Retina (tissue), 1 donor: Measurements from ENCODE around the gene GDF11.
"Not testable (repeated sequence)": the region's sequence is repeated elsewhere in the genome, so short reads cannot be mapped to it uniquely, and the experiment has no call there.

Experiments
- DNase-seq: peaks from one replicate; pipeline ENCODE4 v3.0.0-alpha.2; 2016

GDF11 gene

GRCh38 chr12:55743406-55744339 is 751 bp downstream of the GDF11 start:
- peak; percentile 80 for DNase-seq

- DNase-seq, result no peak
Measured at GRCh38 chr12:55744340-55745030, 1.6 kb downstream of the GDF11 start.

GRCh38 chr12:55745361-55746173 is 2.6 kb downstream of the GDF11 start:
- DNase-seq, result peak; percentile 80

GRCh38 chr12:55746174-55746912 is 3.4 kb downstream of the GDF11 start:
- no peak for DNase-seq

- DNase-seq, result no peak
Measured at GRCh38 chr12:55746913-55747231, 4.0 kb downstream of the GDF11 start.

- DNase-seq, result no peak
Measured at GRCh38 chr12:55748230-55748993, 5.5 kb downstream of the GDF11 start.

- DNase-seq, result no peak
Measured at GRCh38 chr12:55755246-55755645, 12.3 kb downstream of the GDF11 start.

GRCh38 chr12:55757701-55758100 is 14.8 kb downstream of the GDF11 start:
- DNase-seq, result no peak

GRCh38 chr12:55758575-55758974 is 15.7 kb downstream of the GDF11 start:
- DNase-seq, result not testable (repeated sequence)

DNA sequence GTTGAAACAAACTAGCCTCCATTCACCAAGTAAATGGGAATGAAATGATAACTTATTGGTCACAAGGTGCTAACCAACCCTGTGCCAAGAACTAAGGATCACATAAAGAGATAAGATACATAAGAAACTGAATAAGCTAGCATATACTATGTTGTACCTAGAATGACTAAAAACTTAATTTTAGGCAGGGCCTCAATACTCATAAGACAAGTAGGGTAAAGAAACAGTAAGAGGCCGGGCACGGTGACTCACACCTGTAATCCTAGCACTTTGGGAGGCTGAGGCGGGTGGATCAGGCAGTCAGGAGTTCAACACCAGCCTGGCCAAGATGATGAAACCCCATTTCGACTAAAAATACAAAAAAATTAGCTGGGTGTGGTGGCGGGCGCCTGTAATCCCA is 17.7 kb downstream of the GDF11 start:
- DNase-seq, result no peak

DNA sequence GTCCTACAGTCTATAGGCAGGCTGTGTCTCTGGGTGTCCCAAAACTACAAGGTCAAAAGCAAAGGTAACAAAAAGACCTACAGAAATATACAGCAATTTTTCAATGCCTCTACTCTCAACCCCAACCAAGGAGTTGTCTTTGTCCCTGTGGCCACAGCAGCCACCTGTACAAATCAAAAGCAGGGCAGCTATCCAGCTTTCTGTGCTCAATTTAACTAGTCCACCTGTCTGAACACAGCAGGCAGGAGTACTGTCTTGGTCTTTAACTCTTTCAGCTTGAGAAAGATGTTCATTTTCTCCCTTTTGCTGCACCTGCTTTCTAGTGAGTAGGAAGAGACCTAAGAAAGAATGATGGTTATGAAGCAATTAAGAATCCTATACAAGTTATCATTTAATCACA is 19.7 kb downstream of the GDF11 start:
- no peak for DNase-seq

DNA sequence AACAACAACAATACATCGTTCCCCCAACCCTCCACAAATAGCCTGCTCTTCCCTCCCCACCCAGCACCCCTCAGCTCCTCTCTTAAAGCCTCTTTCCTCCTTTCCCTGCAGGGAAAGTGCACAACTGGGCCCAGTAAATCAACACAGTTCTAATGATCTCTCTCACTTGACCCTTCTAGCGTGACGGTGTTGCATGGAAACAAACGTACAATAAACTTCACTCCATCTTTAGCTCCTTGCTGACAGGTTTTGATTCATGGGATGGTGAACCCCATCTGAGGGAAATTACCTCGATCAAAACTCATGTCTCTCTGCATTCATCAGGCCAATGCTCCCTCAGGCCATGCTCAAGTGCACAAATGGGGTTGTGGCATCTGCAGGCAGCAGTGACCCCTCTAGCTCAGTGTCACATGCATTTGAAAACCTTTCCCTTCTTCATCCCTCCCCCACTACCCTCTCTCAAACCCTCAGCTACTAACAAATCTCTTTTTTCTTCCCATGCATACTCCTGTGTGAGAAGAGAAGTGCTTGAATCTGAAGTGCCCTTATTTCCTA is 22.9 kb downstream of the GDF11 start:
- no peak for DNase-seq

GRCh38 chr12:55767156-55767555 is 24.2 kb downstream of the GDF11 start:
- DNase-seq, result no peak

DNA sequence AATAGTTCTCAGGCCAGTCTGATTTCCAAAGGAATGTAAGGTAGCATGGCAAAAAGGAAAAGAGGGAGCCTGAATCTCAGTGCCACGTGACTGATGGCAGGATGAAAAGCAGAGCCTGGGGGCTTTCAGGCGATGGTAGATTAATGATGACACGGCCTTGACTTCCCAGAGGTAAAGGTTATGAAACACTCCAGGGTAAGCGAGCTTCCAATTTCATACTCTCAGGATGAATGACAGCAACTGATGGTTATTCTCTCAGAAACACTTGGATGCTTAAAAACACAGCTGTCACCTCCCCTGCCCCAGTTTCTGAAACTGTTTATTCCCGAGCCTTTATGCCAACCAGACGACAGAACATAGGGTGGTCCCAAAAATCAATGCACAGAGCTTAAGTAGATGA is 28.8 kb downstream of the GDF11 start:
- peak; percentile 43 for DNase-seq

DNA sequence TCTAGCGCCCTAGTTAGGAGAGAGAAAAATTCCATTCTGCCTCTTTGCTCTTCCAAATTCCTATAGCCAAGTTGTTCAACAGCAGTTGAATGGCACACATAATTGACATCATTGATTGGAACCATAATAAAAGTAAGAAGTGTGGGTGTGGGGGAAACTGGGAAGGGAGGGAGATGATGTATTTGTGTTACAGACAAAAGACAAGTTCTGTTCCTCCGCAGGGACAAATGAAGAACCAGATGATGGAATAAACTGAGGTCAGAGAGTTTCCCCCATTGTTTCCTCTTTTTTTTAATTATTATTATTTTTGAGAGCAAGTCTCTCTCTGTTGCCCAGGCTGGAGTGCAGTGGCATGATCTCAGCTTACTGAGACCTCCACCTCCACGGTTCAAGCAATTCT is 34.9 kb downstream of the GDF11 start:
- DNase-seq, result no peak

GRCh38 chr12:55780685-55781084 is 37.8 kb downstream of the GDF11 start:
- DNase-seq, result no peak

DNA sequence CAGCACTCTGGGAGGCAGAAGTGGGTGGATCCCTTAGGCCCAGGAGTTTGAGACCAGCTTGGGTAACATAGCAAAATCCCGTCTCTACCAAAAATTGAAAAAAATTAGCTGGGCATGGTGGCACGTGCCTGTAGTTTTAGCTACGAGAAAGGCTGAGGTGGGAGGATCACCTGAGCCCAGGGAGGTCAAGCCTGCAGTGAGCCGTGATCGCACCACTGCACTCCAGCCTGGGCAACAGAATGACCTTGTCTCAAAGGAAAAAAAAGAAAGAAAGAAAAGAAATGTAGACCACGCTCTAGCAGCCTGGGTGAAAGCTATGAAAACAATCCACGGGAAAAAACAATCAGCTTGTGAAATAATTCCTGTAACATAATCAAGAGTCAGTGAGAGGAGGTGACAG is 45.6 kb downstream of the GDF11 start:
- DNase-seq, result no peak

- no peak for DNase-seq
Measured at GRCh38 chr12:55789171-55789570, 46.2 kb downstream of the GDF11 start.

DNA sequence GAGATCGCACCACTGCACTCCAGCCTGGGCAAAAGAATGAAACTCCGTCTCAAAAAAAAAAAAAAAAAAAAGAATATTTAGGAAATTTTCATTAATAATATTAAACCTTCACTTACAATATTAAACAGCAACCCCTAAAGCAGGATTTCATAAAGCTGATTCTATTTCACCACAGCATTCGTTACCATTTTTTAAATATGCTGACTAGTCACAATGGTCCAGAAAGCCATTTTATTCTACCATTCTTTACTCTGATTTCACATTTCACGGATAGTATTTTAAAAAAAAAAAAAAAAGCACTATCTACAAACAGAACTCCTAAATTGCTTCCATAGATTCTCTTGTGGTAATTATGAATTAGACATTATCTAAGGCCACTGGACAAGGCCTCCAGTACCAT is 47.0 kb downstream of the GDF11 start:
- no peak for DNase-seq

DNA sequence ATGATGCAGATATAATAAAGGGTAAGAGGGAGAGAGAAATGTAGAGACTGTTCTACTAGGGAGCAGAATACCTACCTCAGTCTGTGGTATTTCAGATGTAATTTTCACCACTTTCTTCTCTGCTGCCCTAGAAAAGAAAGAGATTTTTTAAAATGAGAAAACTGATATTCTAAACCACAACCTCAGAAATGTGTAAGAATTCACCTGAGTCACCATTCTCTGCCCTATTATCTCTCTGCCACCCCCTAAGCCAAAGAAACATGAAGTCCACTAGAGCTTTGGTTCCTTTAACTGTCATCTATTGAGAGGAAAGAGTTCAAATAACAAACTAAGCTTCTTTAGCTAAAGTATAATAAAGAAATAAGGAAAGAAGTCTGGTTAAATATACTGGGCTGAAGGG is 53.0 kb downstream of the GDF11 start:
- DNase-seq, result no peak

- peak; percentile 41 for DNase-seq
Measured at GRCh38 chr12:55797068-55797467, 54.1 kb downstream of the GDF11 start.

DNA sequence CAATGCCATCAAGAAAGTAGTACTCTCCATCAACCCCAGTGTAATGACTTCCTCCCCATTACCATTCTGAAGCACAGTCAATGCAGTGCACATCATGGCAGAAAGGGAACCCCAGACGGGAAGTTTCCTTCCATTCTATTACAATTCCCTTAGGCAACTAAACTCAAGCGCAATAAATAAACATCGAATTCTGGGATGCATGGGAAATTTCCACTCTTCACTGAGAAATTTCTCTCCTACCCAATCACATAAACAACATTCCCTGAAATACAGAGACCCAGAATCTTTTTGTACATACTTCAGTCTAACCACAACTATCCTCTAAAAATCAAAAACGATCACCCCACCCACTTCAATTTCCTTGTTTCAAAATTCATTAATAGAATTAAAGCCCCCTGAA is 54.6 kb downstream of the GDF11 start:
- DNase-seq, result no peak
